ENCODE data around the gene PM20D1.
A peak's percentile ranks its signal among the peaks of the same experiment; 100 is the strongest.

PM20D1 gene

DNA sequence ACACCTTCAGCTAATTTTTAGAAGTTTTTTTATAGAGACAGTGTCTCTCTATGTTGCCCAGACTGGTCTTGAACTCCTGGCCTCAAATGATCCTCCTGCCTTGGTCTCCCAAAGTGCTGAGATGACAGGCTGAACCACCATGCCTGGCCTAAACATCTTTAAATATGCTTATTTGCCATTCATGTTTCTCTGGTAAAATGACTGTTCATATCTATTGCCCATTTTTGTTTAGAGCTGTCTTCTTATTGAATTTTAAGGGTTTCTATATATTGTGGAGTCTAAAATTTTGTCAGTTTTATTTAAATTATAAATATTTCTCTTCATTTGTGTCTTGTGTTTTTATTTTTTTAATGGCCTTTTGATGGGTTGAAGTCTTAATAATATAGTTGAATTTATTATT is 3.0 kb upstream of the PM20D1 start:
- H3K27ac ChIP-seq = no peak overlapping the region
- TF ChIP-seq, protein P1, sequence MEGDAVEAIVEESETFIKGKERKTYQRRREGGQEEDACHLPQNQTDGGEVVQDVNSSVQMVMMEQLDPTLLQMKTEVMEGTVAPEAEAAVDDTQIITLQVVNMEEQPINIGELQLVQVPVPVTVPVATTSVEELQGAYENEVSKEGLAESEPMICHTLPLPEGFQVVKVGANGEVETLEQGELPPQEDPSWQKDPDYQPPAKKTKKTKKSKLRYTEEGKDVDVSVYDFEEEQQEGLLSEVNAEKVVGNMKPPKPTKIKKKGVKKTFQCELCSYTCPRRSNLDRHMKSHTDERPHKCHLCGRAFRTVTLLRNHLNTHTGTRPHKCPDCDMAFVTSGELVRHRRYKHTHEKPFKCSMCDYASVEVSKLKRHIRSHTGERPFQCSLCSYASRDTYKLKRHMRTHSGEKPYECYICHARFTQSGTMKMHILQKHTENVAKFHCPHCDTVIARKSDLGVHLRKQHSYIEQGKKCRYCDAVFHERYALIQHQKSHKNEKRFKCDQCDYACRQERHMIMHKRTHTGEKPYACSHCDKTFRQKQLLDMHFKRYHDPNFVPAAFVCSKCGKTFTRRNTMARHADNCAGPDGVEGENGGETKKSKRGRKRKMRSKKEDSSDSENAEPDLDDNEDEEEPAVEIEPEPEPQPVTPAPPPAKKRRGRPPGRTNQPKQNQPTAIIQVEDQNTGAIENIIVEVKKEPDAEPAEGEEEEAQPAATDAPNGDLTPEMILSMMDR (conservative IDR thresholded peaks at IDR 0.05) = no peak
- TF ChIP-seq ZFX (IDR thresholded peaks at IDR 0.05) = no peak

DNA sequence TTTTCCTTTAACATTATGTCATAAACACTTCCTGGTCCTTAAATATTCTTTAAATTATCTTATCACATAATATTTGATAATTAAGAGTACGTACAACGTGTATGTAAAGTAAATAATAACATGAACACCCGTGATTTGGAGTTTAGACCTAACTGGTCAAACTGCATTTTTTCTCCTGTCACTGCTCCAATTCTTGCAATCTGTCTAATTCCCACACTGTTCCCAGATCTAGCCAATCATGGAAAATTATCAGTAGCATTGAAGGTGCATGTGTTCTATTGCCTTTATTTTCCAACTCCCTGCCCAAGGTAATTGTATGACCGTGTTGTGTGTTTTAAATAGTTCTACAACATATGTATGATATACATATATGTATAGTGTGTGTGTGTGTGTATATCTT is 2.1 kb upstream of the PM20D1 start:
- TF ChIP-seq, protein P1 (conservative IDR thresholded peaks at IDR 0.05) = no peak
- no peak for TF ChIP-seq ZFX (IDR thresholded peaks at IDR 0.05)
- H3K27ac ChIP-seq = no peak overlapping the region

DNA sequence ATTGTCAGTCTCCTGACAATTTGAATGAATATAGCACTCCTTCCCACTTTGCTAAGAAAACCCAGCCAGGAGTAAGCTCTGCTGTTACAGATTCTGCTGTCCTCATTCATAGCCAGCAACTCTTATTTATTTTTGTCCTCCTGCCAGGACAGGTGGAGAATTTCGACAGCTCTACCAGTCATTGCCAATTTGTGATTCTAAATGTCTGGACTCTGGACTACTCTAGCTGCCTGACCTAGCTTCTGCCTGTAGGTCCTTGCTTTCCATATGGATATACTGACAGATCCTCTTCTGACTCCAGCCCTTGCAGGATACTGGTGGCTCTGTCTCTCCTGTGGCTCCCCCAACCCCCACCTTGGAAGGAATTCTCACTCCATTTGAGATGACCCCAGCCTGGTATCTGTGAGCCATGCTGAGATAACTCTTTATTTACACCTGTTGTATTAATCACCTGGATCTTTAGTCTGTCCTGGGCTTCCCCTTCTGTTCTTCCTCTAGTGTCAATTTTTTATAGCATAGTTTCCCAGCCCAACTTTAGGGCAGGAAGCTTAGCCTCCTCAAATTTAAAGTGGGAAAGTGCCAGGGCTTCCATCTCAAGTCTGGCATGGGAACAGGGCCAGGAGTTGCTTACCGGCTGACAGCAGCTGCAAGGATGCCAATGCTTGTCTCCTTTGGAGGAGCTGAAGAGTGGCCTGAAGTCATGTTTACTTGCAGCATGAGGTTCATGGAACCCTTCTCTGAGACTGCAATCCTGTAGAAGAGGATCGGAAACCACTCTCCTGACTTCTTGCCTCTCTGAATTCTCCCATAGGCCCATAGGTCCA is 6.7 kb downstream of the PM20D1 start:
- H3K27ac ChIP-seq = peak overlapping the region; percentile 12; the same call in 1 of the 2 replicates
- TF ChIP-seq, protein P1 (conservative IDR thresholded peaks at IDR 0.05) = no peak
- TF ChIP-seq ZFX (IDR thresholded peaks at IDR 0.05) = no peak

DNA sequence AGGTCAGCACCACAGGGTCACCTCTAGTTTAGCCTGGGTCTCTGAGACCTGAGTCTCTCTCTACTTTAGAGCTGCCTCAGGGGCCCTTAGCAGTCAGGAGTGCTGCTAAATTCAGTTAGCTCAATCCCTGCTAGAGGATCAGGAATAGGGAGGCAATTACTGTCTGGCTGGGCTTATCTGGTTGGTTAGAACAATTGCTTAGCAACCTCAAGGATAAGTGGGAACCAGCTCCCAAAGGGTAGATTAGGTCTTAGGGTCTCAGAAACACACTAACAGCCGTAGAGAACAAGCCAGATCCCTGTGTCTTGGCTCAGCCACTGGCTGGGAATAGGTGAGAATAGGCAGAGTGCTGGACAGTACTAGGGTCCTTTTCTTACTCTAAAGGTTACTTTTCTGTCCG is 7.7 kb downstream of the PM20D1 start:
- no peak overlapping the region for H3K27ac ChIP-seq
- TF ChIP-seq, protein P1 (conservative IDR thresholded peaks at IDR 0.05) = no peak
- TF ChIP-seq ZFX (IDR thresholded peaks at IDR 0.05) = no peak

- H3K27ac ChIP-seq = no peak overlapping the region
- no peak for TF ChIP-seq ZFX (IDR thresholded peaks at IDR 0.05)
- TF ChIP-seq, protein P1 (conservative IDR thresholded peaks at IDR 0.05) = no peak
These were observed 9.6 kb downstream of the PM20D1 start for GRCh38 chr1:205840146-205840923.

GRCh38 chr1:205837382-205837970 is 12.5 kb downstream of the PM20D1 start:
- no peak overlapping the region for H3K27ac ChIP-seq
- TF ChIP-seq, protein P1 (conservative IDR thresholded peaks at IDR 0.05) = no peak
- TF ChIP-seq ZFX (IDR thresholded peaks at IDR 0.05) = no peak

DNA sequence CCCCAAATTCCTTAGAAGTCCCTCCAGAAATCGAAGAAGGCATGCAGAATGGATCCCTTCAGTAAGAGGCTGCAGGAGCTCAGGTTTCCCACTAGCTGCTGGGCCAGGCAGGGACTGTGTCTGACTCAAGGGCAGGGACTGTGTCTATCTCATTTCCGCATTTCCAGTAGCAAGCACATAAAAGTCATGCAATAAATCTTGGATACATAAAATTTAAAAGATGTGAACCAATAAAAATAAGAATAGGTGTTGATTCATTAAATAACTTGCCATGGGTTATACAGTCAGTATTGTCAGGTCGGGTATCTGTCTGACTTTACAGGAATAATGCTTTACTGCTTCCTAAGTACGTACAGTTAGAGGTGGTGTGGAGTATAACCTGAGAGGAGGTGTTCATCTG is 15.2 kb downstream of the PM20D1 start:
- no peak for TF ChIP-seq ZFX (IDR thresholded peaks at IDR 0.05)
- TF ChIP-seq, protein P1 (conservative IDR thresholded peaks at IDR 0.05) = no peak
- no peak overlapping the region for H3K27ac ChIP-seq
